ENCODE results near the gene PJVK.
A peak's percentile ranks its signal among the peaks of the same experiment; 100 is the strongest.

Gene PJVK

DNA sequence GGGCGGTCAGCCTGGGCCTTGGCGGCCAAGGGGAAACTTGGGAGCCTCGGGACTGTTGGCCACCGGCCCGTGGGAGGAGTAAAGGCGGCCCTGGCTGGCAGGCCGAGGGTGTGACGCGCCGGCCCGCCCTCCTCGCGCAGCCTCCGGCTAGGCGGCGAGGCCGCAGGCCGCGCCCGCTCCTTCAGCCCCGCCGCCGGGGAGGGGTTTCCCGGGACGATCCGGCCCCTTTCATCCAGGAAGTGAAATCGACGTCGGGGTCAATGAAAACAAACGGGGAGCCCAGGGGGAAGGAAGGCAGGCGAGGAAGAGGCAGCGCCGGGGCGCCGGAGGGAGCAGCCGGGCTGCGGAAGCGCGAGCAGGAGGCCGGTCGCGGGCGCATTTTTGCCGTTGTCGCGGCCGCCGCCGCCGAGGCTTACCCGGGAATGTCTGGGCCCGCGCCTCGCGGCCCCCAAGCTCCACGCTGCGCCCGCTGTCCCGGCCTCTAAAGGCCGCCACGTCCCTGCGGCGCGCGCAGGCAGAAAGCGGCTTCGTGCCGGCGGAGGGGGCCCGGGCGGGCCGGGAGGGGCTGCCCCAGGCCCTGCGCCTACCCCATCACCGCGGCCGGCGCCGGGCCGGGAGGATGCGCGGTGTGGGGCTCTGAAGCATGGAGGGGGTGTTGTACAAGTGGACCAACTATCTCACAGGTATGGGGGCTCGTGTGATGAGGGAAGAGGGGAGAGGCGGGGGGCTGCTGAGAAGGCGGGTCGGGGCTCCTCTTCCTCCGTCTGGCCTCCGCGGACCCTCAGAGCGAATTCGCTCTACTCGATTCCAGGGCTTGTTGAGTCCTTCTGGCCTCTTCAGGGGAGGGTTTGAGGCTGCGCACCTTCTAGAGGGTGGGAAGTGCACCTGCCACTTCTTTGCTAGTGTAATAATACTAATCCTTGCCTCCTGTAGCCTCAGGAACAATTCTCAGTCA, 29.3 kb downstream of the PJVK start, which contains the start of gene PLEKHA3:
PLEKHA3 (plus strand) TSS at position 231 of the 955 bp plus-strand sequence; CDS start at position 644, 413 bp downstream.
- peak; percentile 49 to 67 (median 63) for DNase-seq (ENCODE audit: low read depth in 2 of 3, low spot score in 2 of 3)

DNA sequence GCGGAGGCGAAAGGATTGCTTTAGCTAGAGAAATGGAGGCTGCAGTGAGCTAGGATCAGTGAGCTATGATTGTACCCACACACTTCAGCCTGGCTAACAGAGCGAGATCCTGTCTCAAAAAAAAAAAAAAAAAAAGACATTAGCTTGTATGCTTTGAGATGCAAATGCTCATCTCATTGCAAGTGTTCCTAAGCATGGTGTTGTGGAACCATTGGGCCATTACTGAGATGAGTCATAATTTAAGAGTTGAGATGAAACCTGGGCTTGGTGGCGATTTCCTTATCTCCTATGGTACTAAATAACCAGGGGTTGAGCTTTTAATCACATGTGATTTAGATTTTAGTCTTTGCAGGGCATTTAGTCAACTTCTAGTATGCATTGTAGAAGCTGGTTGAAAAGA, 31.3 kb downstream of the PJVK start:
- DNase-seq (ENCODE audit: low read depth in 2 of 3, low spot score in 2 of 3) = no peak

DNA sequence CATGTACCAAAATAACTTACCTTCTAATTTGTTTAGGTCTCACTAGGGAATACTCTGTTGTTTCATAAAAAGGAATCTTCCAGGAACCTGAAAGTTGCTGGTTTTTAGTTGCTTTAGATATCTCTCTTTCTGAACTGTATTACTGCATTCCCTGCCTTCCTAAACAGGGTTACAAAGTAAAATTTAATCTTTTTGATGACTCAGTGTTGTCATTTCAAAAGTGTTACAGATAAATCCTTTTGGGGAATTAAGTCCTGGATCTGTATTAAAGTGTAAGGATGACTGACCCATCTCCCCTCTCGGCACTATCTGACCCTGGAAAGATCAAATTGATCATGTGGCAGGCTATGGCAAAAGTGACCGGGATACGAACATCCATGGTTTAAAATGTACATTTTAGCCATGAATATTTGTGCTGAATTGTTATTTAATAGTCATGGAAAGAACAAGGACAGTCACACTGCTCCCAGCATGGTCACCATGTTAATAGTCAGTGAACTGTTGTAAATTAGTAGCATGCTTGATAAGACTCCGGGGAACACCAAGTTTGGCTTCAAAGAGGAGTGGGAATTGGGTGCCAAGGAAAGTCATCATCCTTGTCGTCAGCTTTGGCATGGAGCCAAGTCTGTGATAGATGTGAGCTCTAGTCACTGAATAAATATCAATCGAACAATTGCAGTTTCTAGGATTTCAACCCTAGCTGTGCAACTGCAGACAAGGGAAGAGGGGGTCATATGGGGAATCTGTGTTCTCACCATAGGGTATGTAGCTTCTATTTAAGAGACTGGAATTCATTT, 33.3 kb downstream of the PJVK start:
- no peak for DNase-seq (ENCODE audit: low read depth in 2 of 3, low spot score in 2 of 3)

DNA sequence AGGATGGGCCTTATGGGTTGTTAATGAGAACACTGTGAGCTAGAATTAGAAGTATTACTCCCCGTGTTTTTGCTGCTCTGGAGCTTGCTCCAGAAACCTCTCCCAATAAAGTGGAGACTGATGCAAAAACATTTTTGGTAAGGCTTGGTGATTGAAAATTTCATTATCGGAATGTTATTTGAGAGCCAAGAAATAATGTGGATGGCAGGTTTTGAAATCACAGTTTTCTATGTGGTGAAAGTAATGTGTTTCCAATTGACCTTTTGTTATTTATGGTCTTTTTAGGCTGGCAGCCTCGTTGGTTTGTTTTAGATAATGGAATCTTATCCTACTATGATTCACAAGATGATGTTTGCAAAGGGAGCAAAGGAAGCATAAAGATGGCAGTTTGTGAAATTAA, 34.2 kb downstream of the PJVK start:
- no peak for DNase-seq (ENCODE audit: low read depth in 2 of 3, low spot score in 2 of 3)

DNA sequence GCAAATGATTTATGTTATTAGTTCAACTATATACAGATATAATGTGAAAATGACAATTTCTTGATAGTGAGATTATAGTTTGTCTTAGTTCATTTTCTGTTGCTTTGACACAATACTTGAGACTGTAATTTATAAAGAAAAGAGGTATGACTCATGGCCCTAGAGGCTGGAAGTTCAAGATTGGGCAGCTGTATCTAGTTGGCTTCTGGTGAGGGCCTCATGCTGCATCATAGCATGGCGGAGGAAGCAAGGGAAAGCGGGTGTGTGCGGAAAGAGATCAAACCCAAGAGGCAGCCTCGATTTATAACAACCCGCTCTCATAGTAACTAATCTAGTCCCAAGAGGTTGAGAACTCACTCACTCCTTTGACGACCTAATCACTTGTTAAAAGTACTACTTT, 40.4 kb downstream of the PJVK start:
- no peak for DNase-seq (ENCODE audit: low read depth in 2 of 3, low spot score in 2 of 3)

DNA sequence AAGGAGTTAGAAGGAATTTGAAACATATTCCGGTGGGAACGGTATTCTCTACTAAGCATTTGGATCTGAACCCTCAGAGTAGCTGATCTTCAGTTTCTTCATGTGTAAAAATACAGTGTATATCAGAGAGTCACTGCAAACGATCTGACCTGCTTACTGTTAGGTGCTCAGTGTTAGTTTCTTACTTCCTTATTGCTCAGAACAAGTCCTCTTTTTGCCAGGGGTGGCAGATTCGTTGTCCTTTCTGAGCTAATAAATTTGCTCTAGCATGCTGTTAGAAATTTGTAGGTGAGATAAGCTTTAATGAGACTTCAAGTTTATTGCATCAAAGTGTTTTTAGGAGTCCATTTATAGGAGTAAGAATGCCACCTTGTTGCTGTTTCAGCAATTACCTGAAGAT, 44.9 kb downstream of the PJVK start:
- DNase-seq (ENCODE audit: low read depth in 2 of 3, low spot score in 2 of 3) = no peak

DNA sequence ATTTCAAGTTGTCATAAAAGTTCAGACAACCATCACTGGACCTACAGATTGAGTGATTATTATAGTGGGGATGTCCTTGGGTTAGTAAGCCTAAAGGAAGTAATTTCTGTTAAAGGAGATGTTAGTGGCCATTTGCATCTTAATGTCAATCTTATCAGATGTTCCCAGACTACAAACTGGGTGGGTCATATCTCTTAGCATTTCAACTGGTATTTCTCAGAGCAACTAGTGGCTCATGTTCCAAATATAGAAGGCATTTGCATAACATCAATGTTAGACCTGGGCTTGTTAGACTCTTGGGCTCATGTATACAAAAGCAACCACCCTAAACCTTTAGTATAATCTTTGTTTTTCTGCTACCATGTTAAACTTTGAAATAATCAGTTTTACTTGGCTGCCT, 47.0 kb downstream of the PJVK start:
- DNase-seq (ENCODE audit: low read depth in 2 of 3, low spot score in 2 of 3) = no peak

DNA sequence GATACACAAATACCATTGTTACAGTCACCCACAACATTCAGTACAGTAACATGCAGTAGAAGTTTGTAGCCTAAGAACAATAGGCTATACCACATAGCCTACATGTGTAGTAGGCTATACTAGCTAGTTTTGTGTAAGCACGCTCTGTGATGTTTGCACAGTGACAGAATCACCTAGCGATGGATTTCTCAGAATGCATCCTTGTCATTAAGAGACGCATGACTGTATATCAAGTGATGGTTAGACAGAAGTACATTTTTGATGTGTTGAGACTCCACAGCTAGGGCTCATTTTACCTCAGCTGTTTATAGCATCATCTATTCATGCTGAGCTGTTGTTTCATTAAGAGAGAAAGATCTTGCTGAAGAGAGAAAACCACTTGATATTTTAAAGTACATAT, 48.5 kb downstream of the PJVK start:
- no peak for DNase-seq (ENCODE audit: low read depth in 2 of 3, low spot score in 2 of 3)

DNA sequence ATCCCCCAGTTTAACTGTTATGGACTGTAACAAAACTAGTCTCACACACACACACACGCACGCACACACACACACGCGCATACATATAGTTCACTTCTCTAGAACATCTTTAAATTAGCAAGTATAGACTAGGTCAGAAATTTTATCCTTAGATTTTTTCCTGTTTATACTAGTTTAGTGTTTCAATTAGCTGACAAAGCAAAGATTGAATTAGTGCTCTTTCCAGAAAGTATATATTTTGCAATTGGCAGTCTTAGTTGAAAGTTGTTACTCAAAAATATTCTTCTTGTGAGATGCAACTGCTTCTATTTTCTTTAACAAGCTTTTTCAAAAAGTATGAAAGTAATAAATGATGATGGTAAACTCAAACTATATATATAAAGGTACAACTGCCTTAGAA, 51.6 kb downstream of the PJVK start:
- DNase-seq (ENCODE audit: low read depth in 2 of 3, low spot score in 2 of 3) = no peak

DNA sequence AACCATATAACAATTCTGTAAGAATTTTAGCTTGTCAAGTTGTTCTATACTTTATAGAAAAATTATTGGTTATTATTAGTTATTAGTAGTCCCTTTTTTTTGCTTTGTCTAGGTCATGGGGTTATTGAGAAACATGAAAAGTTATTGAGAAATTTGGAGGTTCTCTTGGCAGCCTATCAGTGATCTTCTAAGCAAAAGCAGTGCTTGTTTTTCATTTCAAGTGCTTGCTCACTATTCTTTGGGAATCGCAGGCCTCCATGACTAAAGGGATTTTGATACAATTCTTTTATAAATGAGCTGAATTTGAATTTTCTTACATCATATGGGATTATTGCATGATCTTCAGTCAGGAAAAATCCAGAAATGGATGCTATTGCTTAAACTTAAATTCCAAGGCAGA, 54.9 kb downstream of the PJVK start:
- DNase-seq (ENCODE audit: low read depth in 2 of 3, low spot score in 2 of 3) = no peak

DNA sequence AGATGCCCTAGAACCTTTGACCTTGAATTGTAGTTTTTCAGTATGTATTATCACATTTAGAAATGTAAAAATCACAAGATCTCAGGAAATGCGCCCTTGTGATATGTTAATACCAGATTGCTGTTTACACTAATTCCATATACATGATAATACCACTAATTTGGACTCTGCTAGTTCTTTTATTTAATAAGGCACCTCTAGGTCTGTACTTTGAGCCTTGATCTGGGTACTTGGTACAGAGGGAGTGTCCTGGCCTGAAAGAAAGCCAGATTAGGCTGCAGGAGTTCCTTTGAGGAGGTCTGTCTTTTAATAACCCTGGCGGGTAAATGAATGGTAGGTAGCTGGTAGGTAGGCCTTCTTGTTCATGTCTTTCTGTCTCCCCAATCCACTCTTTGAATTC, 55.3 kb downstream of the PJVK start:
- no peak for DNase-seq (ENCODE audit: low read depth in 2 of 3, low spot score in 2 of 3)

DNA sequence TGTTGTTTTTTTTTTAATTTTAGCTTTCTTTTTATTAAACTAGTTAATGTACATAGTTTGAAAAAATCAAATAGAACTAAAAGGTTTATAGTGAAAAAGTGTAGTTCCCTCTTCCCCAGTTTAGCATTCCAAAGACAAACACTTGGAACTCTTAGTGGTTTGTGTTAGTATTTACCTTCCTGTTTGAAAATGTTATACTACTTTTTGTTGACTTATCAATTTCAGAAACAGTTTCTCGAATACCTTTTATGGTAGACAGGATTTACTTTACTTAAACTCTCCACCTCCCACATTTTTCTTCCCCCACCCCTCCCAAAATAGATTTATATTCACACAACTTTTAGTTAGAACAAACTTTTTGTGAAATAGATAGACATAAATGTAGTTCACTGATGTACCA, 55.8 kb downstream of the PJVK start:
- DNase-seq (ENCODE audit: low read depth in 2 of 3, low spot score in 2 of 3) = no peak

DNA sequence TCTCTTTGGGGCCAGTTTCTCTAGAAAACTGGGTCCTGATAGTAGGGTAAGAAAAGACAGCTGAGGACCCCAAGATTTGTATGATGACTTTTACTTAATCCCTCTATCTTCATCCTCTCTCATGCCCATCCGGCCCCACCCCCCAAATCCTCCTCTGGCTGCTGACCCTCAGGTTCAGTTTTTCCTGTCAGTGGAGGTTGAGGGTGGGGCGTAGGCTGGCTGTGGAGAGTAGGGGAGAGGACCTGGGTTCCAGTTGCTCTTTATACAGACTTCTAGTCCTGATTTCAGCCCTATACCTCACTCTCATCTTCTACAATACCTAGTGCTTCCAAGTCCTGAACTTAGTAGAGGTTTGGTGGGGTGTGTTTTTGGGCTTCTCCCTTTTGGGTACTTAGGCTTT, 57.5 kb downstream of the PJVK start:
- no peak for DNase-seq (ENCODE audit: low read depth in 2 of 3, low spot score in 2 of 3)

DNA sequence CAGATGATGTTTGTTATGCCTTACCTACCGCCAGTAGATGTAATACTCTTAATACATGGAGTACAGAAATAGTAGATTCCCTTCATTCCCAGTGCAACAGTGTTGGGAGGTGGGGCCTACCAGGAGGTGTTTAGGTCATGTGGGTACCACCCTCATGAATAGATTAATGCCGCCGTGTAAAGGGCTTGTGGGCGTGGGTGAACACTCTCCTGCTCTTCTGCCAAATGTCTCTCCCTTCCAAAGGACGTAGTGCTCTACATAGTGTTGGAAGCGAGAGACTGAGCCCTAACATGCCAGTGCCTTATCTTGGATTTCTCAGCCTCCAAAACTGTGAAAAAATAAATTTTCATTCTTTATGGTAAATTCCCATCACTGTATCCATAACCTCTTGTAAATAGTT, 59.2 kb downstream of the PJVK start:
- no peak for DNase-seq (ENCODE audit: low read depth in 2 of 3, low spot score in 2 of 3)
